GM10248 (cell line): ENCODE results near the gene TNFRSF19.

Source experiments
- CTCF ChIA-PET: fragments of 300-600 bp; sonication (Branson Sonifier 250); formaldehyde crosslinking; extraction: SDS; loops from one replicate; lab custom pipeline; 2021; ENCODE audit warnings: antibody characterized with exemption; lab: Yijun Ruan, JAX
- POLR2A ChIA-PET: fragments of 350-650 bp; sonication (Branson Sonifier 250); formaldehyde crosslinking; extraction: SDS; loops from one replicate; lab custom pipeline; 2020; ENCODE audit warnings: antibody characterized with exemption; lab: Yijun Ruan, JAX
- DNase-seq: peaks from one replicate; pipeline ENCODE4 v3.0.0; 2012; ENCODE audit errors: extremely low spot score
- CTCF ChIP-seq: IDR thresholded peaks from 2 replicates; pipeline ENCODE4 v1.5.1; 2012; ENCODE audit warnings: mild to moderate bottlenecking, low read depth; ENCODE audit errors: extremely low read depth, missing control alignments, control extremely low read depth

The TNFRSF19 gene

GRCh38 chr13:23580684-23581060, 10.5 kb downstream of the TNFRSF19 start:
- ChIA-PET CTCF (interaction anchor here (0.6 to 1.4 kb wide), 4 partner anchors 10 to 308 kb away, joined by 3 to 5 read pairs (median 3); partner anchors contain the start of gene TNFRSF19), POLR2A (no interaction called here)
- DNase-seq: no peak
- TF ChIP-seq CTCF: no peak

GRCh38 chr13:23583491-23583890, 13.3 kb downstream of the TNFRSF19 start:
- no peak for DNase-seq
- ChIA-PET POLR2A (no interaction called here), CTCF (interaction anchor here (2.4 kb wide), 1 partner anchor 13 kb away, joined by 7 read pairs; the partner anchor contains the start of gene TNFRSF19)
- no peak for TF ChIP-seq CTCF

- CTCF ChIA-PET: interaction anchor here (0.9 to 2.4 kb wide), 2 partner anchors 13 to 305 kb away, joined by 3 to 7 read pairs; partner anchors contain the start of genes MIPEP and TNFRSF19
- DNase-seq: no peak
- POLR2A ChIA-PET: no interaction called here
- no peak for TF ChIP-seq CTCF
These were observed 14.1 kb downstream of the TNFRSF19 start for GRCh38 chr13:23584275-23584674.

GRCh38 chr13:23586336-23586735, 16.1 kb downstream of the TNFRSF19 start:
- no peak for DNase-seq
- CTCF ChIA-PET: interaction anchor here (1.2 to 1.4 kb wide), 2 partner anchors 16 to 20 kb away, joined by 4 to 5 read pairs; partner anchors contain the start of gene TNFRSF19
- no peak for TF ChIP-seq CTCF
- POLR2A ChIA-PET: no interaction called here

GRCh38 chr13:23588666-23589065, 18.5 kb downstream of the TNFRSF19 start:
- ChIA-PET POLR2A (no interaction called here), CTCF (interaction anchor here (1.6 kb wide), 1 partner anchor 78 kb away, joined by 3 read pairs; no protein-coding TSS in a partner anchor)
- DNase-seq: no peak
- TF ChIP-seq CTCF: no peak

- POLR2A ChIA-PET: no interaction called here
- CTCF ChIA-PET: interaction anchor here (1.4 to 1.6 kb wide), 2 partner anchors 22 to 45 kb away, joined by 3 read pairs; partner anchors contain the start of gene TNFRSF19
- DNase-seq: no peak
- no peak for TF ChIP-seq CTCF
These were observed 22.4 kb downstream of the TNFRSF19 start for GRCh38 chr13:23592596-23592995.
